Stomach (tissue), 9 donors: ENCODE results near the gene RERE. TPM values are rescaled to one million over a fixed set of nuclear protein-coding genes. Genes with fewer than 3 reads are reported as not detected.
A peak's percentile ranks its signal among the peaks of the same experiment; 100 is the strongest.

Experiments used
- DNase-seq, 2 donors: peaks; one replicate each; pipeline versions ENCODE4 v3.0.0 to v3.0.0-alpha.2; 2013 to 2019
- H3K27ac ChIP-seq, 5 donors: fragments of 200-600 bp in 4 of 5; sonication (generic) in 4 of 5; one replicate each; pipeline ENCODE4 v1.5.1; 2013 to 2019; ENCODE audit warnings: mild to moderate bottlenecking in 1 of 5, moderate library complexity in 1 of 5
- H3K27me3 ChIP-seq, 3 donors: fragments of 200-600 bp; sonication (generic); one replicate each; pipeline ENCODE4 v1.5.1; 2017 to 2019; ENCODE audit warnings: mixed run types in 1 of 3
- H3K36me3 ChIP-seq, 4 donors: fragments of 200-600 bp; sonication (generic); 1 replicate in 3 of 4; 2 replicates in 1 of 4; pipeline ENCODE4 v1.5.1; 2016 to 2019
- H3K4me1 ChIP-seq, 4 donors: fragments of 200-600 bp; sonication (generic); one replicate each; pipeline ENCODE4 v1.5.1; 2016 to 2019
- H3K4me3 ChIP-seq, 4 donors: fragments of 200-600 bp; sonication (generic) in 3 of 4; one replicate each; pipeline ENCODE4 v1.5.1; 2016 to 2019; ENCODE audit warnings: mild to moderate bottlenecking in 1 of 4
- H3K9me3 ChIP-seq, 4 donors: fragments of 200-600 bp; sonication (generic); one replicate each; pipeline ENCODE4 v1.5.1; 2016 to 2019
- CTCF ChIP-seq, 7 experiments: fragments of 450-650 bp in 4 of 7; fragments of 200-600 bp in 3 of 7; sonication (generic) in 3 of 7; IDR thresholded peaks; one replicate each; pipeline ENCODE4 v1.5.1; 2016 to 2019; ENCODE audit warnings: antibody characterized with exemption in 7 of 7, control low read depth in 2 of 7, mild to moderate bottlenecking in 1 of 7
- EP300 ChIP-seq: sonication (generic); formaldehyde crosslinking; IDR thresholded peaks from one replicate; pipeline ENCODE4 v1.6.1; 2017; ENCODE audit warnings: antibody characterized with exemption
- POLR2A ChIP-seq, 4 donors: fragments of 450-650 bp; IDR thresholded peaks; one replicate each; pipeline ENCODE4 v1.6.1; 2016; ENCODE audit warnings: antibody characterized with exemption in 4 of 4, control low read depth in 2 of 4, mild to moderate bottlenecking in 1 of 4, moderate library complexity in 1 of 4
- POLR2AphosphoS5 ChIP-seq, 3 donors: sonication (generic); formaldehyde crosslinking; IDR thresholded peaks; one replicate each; pipeline ENCODE4 v1.6.1; 2016; ENCODE audit warnings: antibody characterized with exemption in 3 of 3
- WGBS, 5 donors: extraction: QIAGEN DNeasy Blood & Tissue Kit in 3 of 5; methylation state at CpG; one replicate each; pipeline versions ENCODE4 v1.1.5 to v1.1.7; 2013 to 2018; 5-methylcytosine and 5-hydroxymethylcytosine counted together
- intact Hi-C: fragments of 100-400 bp; cut with DNase I; formaldehyde crosslinking; loops from one replicate; pipeline ENCODE4 v1.15.1; 2023; ENCODE audit warnings: low total_unique reads
- polyA plus RNA-seq, 3 donors: library from polyadenylated mRNA; stranded (reverse); fragments of 200-250 nt; gene quantifications; one replicate each; pipeline ENCODE4 v1.2.3, GENCODE V29; 2013
- total RNA-seq, 5 donors: library from RNA; depleted of rRNA; stranded (reverse); fragments of >200 nt; gene quantifications; one replicate each; pipeline versions ENCODE4 v1.1.0 to v1.2.3, GENCODE V29; 2014 to 2016
- donor health status: healthy with polysubstance abuse.
- donor health status: Bipolar disorder and iron deficiency.
- donor health status: healthy.

The RERE gene
- total and polyA plus RNA-seq, 8 donors, result 15.6 to 198 (median 79.3) TPM

GRCh38 chr1:8348777-8349472 is 468.5 kb downstream of the RERE start:
- Histone ChIP-seq H3K4me3 (no peak overlapping the region), H3K4me1 (peaks cover 12 to 69% (median 28%) of the 10 kb centered on the region in 4 donors), H3K36me3 (peaks cover 4 to 18% (median 13%) of the 10 kb centered on the region in 4 donors), H3K27ac (peak overlapping the region in 1 of 5 donors; percentile 78), H3K9me3 (no peaks in the 10 kb centered on the region), H3K27me3 (no peaks in the 10 kb centered on the region)
- 19 to 27% (median 22%) methylated on average over 18 to 21 of the region's 21 CpGs for WGBS, 5 donors
- TF ChIP-seq POLR2A (IDR thresholded peaks at IDR 0.05), result no peak
- TF ChIP-seq CTCF (IDR thresholded peaks at IDR 0.05), result peak in 5 of 7 experiments; percentile 72 to 96 (median 81)
- TF ChIP-seq POLR2AphosphoS5 (IDR thresholded peaks at IDR 0.05), result peak in 1 of 3 donors; percentile 34
- intact Hi-C loops, result no loop called here
- peak; percentile 69 to 89 for DNase-seq

GRCh38 chr1:8348047-8348776 is 469.2 kb downstream of the RERE start:
- Histone ChIP-seq H3K4me1 (peaks cover 14 to 69% (median 31%) of the 10 kb centered on the region in 4 donors), H3K27ac (peak overlapping the region in 2 of 5 donors; percentile 1 to 73), H3K9me3 (no peaks in the 10 kb centered on the region), H3K4me3 (no peak overlapping the region), H3K27me3 (no peaks in the 10 kb centered on the region), H3K36me3 (peaks cover 0 to 10% (median 6%) of the 10 kb centered on the region in 4 donors)
- TF ChIP-seq POLR2AphosphoS5 (IDR thresholded peaks at IDR 0.05) (no peak), POLR2A (IDR thresholded peaks at IDR 0.05) (no peak), EP300 (no peak), CTCF (IDR thresholded peaks at IDR 0.05) (no peak)
- intact Hi-C loops, result no loop called here
- WGBS, 5 donors, result 76 to 83% (median 78%) methylated on average over 17 to 21 of the region's 21 CpGs
- no peak for DNase-seq

GRCh38 chr1:8347635-8348034 is 469.8 kb downstream of the RERE start:
- TF ChIP-seq EP300 (no peak), POLR2A (IDR thresholded peaks at IDR 0.05) (no peak), CTCF (IDR thresholded peaks at IDR 0.05) (no peak), POLR2AphosphoS5 (IDR thresholded peaks at IDR 0.05) (no peak)
- WGBS, 5 donors, result 70 to 88% (median 71%) methylated on average over 11 to 15 of the region's 15 CpGs
- peaks cover 0 to 5% (median 1%) of the 10 kb centered on the region in 4 donors for H3K36me3 ChIP-seq
- no peaks in the 10 kb centered on the region for H3K9me3 ChIP-seq
- peak overlapping the region in 2 of 5 donors; percentile 1 to 73 for H3K27ac ChIP-seq
- H3K27me3 ChIP-seq, result no peaks in the 10 kb centered on the region
- intact Hi-C loops, result no loop called here
- peaks cover 13 to 70% (median 33%) of the 10 kb centered on the region in 4 donors for H3K4me1 ChIP-seq
- no peak for DNase-seq
- H3K4me3 ChIP-seq, result no peak overlapping the region

GRCh38 chr1:8345621-8346415 is 471.6 kb downstream of the RERE start:
- no peak for TF ChIP-seq POLR2AphosphoS5 (IDR thresholded peaks at IDR 0.05)
- TF ChIP-seq POLR2A (IDR thresholded peaks at IDR 0.05), result no peak
- no peak for TF ChIP-seq CTCF (IDR thresholded peaks at IDR 0.05)
- TF ChIP-seq EP300, result no peak
- intact Hi-C loops, result no loop called here
- Histone ChIP-seq H3K27ac (peak overlapping the region in 4 of 5 donors; percentile 38 to 73 (median 54)), H3K9me3 (no peaks in the 10 kb centered on the region), H3K4me3 (no peak overlapping the region), H3K4me1 (peaks cover 11 to 56% (median 27%) of the 10 kb centered on the region in 4 donors), H3K27me3 (no peaks in the 10 kb centered on the region), H3K36me3 (no peaks in the 10 kb centered on the region)
- 81 to 88% (median 83%) methylated on average over 11 to 18 of the region's 18 CpGs for WGBS, 5 donors
- no peak for DNase-seq
